H1 (cell line): ENCODE data around the gene LTF. TPM values are rescaled to one million over a fixed set of nuclear protein-coding genes. Genes with fewer than 3 reads are reported as not detected.

Experiments used
- BACH1 ChIP-seq: IDR thresholded peaks from 2 replicates; pipeline ENCODE4 v1.6.1; 2012; ENCODE audit warnings: low read length, improper control_type of control experiment
- CBX5 ChIP-seq: fragments of 300-800, 300-1000 bp; sonication (generic); IDR thresholded peaks from 2 replicates; pipeline ENCODE4 v1.7.1; 2016; ENCODE audit warnings: antibody characterized with exemption, low read length, low read depth
- CEBPB ChIP-seq: IDR thresholded peaks from 2 replicates; pipeline ENCODE4 v1.6.1; 2012; ENCODE audit warnings: low read depth, low read length
- CHD1 ChIP-seq: IDR thresholded peaks from 2 replicates; pipeline ENCODE4 v1.6.1; 2012; ENCODE audit warnings: low read depth, low read length, improper control_type of control experiment
- CHD2 ChIP-seq: IDR thresholded peaks from 2 replicates; pipeline ENCODE4 v1.6.1; 2012; ENCODE audit warnings: low read length, improper control_type of control experiment
- EGR1 ChIP-seq: IDR thresholded peaks from 2 replicates; pipeline ENCODE4 v1.6.1; 2011; ENCODE audit warnings: low read depth, low read length, borderline replicate concordance
- EP300 ChIP-seq, 2 experiments: IDR thresholded peaks; 1 replicate in 1 of 2; 2 replicates in 1 of 2; pipeline ENCODE4 v1.6.1; 2011 to 2012; ENCODE audit warnings: low read depth in 2 of 2, low read length in 2 of 2, mild to moderate bottlenecking in 2 of 2, borderline replicate concordance in 1 of 2, inconsistent platforms in 1 of 2, moderate library complexity in 1 of 2
- GABPA ChIP-seq: IDR thresholded peaks from 2 replicates; pipeline ENCODE4 v1.6.1; 2011; ENCODE audit warnings: mild to moderate bottlenecking, low read length, moderate library complexity, borderline replicate concordance; ENCODE audit not compliant: insufficient read depth
- GTF2F1 ChIP-seq: IDR thresholded peaks from 2 replicates; pipeline ENCODE4 v1.6.1; 2012; ENCODE audit warnings: low read depth, low read length, improper control_type of control experiment, borderline replicate concordance
- HDAC6 ChIP-seq: IDR thresholded peaks from one replicate; pipeline ENCODE4 v1.7.1; 2012; ENCODE audit warnings: low read depth, mild to moderate bottlenecking, inconsistent platforms, low read length, moderate library complexity
- KDM1A ChIP-seq: fragments of 200-600, 300-600 bp; sonication (generic); IDR thresholded peaks from 2 replicates; pipeline ENCODE4 v1.7.1; 2016; ENCODE audit warnings: mild to moderate bottlenecking, low read length, borderline replicate concordance
- MAFK ChIP-seq: IDR thresholded peaks from 2 replicates; pipeline ENCODE4 v1.6.1; 2012; ENCODE audit warnings: low read depth, mild to moderate bottlenecking, improper control_type of control experiment, low read length
- NANOG ChIP-seq: IDR thresholded peaks from 2 replicates; pipeline ENCODE4 v1.6.1; 2011; ENCODE audit warnings: low read length, low read depth, mild to moderate bottlenecking, inconsistent platforms; ENCODE audit not compliant: insufficient read depth, poor library complexity, severe bottlenecking
- PHF8 ChIP-seq: fragments of 200-600 bp; sonication (generic); conservative IDR thresholded peaks from 2 replicates; pipeline ENCODE4 v1.7.1; 2012; ENCODE audit warnings: low read depth, mild to moderate bottlenecking, inconsistent platforms, low read length, moderate library complexity
- POLR2AphosphoS5 ChIP-seq: IDR thresholded peaks from 2 replicates; pipeline ENCODE4 v1.6.1; 2011; ENCODE audit warnings: low read depth, low read length
- POU5F1 ChIP-seq: IDR thresholded peaks from 2 replicates; pipeline ENCODE4 v1.6.1; 2011; ENCODE audit warnings: low read depth, mild to moderate bottlenecking, low read length, moderate library complexity
- RAD21 ChIP-seq, 2 experiments: IDR thresholded peaks in 1 of 2; conservative IDR thresholded peaks in 1 of 2; 2 replicates each; pipeline ENCODE4 v1.6.1; 2011; ENCODE audit warnings: low read depth in 2 of 2, low read length in 2 of 2, improper control_type of control experiment in 1 of 2, inconsistent platforms in 1 of 2, mild to moderate bottlenecking in 1 of 2, moderate library complexity in 1 of 2
- RFX5 ChIP-seq: IDR thresholded peaks from 2 replicates; pipeline ENCODE4 v1.6.1; 2011; ENCODE audit warnings: low read depth, low read length, improper control_type of control experiment, borderline replicate concordance
- SIRT6 ChIP-seq: IDR thresholded peaks from one replicate; pipeline ENCODE4 v1.7.1; 2012; ENCODE audit warnings: low read length, inconsistent platforms
- SIX5 ChIP-seq: IDR thresholded peaks from 2 replicates; pipeline ENCODE4 v1.6.1; 2011; ENCODE audit warnings: mild to moderate bottlenecking, low read depth, low read length
- SP1 ChIP-seq: IDR thresholded peaks from 2 replicates; pipeline ENCODE4 v1.6.1; 2011; ENCODE audit warnings: low read depth, low read length
- SP2 ChIP-seq: IDR thresholded peaks from 2 replicates; pipeline ENCODE4 v1.6.1; 2012; ENCODE audit warnings: mild to moderate bottlenecking, low read length, inconsistent platforms
- SP4 ChIP-seq: IDR thresholded peaks from 2 replicates; pipeline ENCODE4 v1.6.1; 2012; ENCODE audit warnings: low read length, inconsistent platforms
- SUZ12 ChIP-seq: fragments of 200-600 bp; sonication (generic); IDR thresholded peaks from 2 replicates; pipeline ENCODE4 v1.6.1; 2012; ENCODE audit warnings: mild to moderate bottlenecking, inconsistent platforms, low read length, moderate library complexity, mixed read lengths
- TAF7 ChIP-seq: optimal IDR thresholded peaks from 2 replicates; pipeline ENCODE3; 2011; ENCODE audit warnings: low read depth, mild to moderate bottlenecking, inconsistent platforms, low read length, moderate library complexity, borderline replicate concordance
- YY1 ChIP-seq: IDR thresholded peaks from 2 replicates; pipeline ENCODE4 v1.6.1; 2011; ENCODE audit warnings: low read depth, mild to moderate bottlenecking, low read length
- polyA plus RNA-seq, 7 experiments: library from polyadenylated mRNA; depleted of rRNA in 3 of 7; stranded (reverse) in 5 of 7; unstranded in 2 of 7; fragments of >200 nt in 5 of 7; fragments of 200-250 nt in 2 of 7; gene quantifications; 1 replicate in 5 of 7; 2 replicates in 1 of 7; 4 replicates in 1 of 7; pipeline versions ENCODE4 v1.2.1 to v1.2.3, GENCODE V29; 2011 to 2013; ENCODE audit warnings: missing spikeins in 2 of 7, mixed read lengths in 2 of 7
- total RNA-seq: library from RNA; stranded (reverse); fragmentation: NEBNext Ultra II Directional; extraction: Animal tissue kit (Norgen Biotek cat#: 25700); gene quantifications from 2 replicates; pipeline ENCODE4 v1.2.1, GENCODE V29; 2021

LTF gene
- total and polyA plus RNA-seq, 2 of the 8 experiments (the other 6 are each of a cell fraction or from before 2014, with no cell fraction given), result 0.23 to 0.99 TPM

DNA sequence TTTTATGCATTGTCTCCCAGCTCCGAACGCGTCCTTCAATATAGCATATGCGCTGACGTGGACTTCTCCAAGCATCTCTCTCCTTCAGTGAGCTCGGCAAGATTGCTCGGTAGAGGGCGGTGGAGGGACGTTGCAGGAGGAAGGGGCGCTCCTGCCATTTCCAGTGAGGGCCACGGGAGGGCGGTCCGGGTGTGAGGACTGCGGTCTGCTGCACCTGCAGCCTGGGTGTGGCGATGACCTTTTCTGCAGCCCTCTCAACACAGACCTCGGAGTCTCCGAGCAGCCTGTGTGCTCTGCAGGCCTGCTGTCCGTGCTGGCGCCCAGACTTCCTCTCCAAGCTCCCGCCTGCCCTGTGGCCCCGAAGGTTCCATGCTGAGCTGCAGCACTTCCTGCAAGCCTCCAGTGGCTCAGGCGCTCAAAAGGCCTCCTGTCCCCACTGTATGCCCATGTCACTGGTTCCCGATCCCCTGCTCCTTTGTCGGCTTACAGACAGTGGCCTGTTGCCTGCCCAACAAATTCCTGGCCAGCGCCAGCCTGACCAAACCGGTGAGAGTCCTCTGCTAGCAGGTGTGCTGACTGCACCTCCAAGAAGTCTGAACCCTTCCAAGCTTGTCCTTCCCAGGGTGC is 24.1 kb upstream of the LTF start (continued):
- TF ChIP-seq SIX5, result no peak
- no peak for TF ChIP-seq SP2
- peak; percentile 70; the same call in 1 of the 2 replicates for TF ChIP-seq KDM1A
- peak; percentile 57; the same call in 1 of the 2 replicates for TF ChIP-seq GTF2F1
- TF ChIP-seq NANOG, result no peak
- TF ChIP-seq POU5F1, result no peak
- TF ChIP-seq RAD21 (IDR thresholded peaks at IDR 0.05 in 1 of 2, conservative IDR thresholded peaks at IDR 0.05 in 1 of 2; ENCODE audit: low read depth in 2 of 2, low read length in 2 of 2), result peak; percentile 99 to 100
- no peak for TF ChIP-seq EGR1
- TF ChIP-seq PHF8, result no peak
- TF ChIP-seq SP1, result no peak
- TF ChIP-seq TAF7, result peak; percentile 52
- no peak for TF ChIP-seq SUZ12
- no peak for TF ChIP-seq MAFK
- peak; percentile 30; the same call in 1 of the 2 replicates for TF ChIP-seq POLR2AphosphoS5
- no peak for TF ChIP-seq HDAC6
- peak; percentile 59; the same call in 1 of the 2 replicates for TF ChIP-seq SP4
- 0 out of 2 replicates have a peak, but pooled peaks have one; percentile 27 for TF ChIP-seq CEBPB
- peak; percentile 10 to 47; a peak in 2 of 3 replicates for TF ChIP-seq EP300 (IDR thresholded peaks at IDR 0.05; ENCODE audit: borderline replicate concordance in 1 of 2, low read depth in 2 of 2, low read length in 2 of 2)
- TF ChIP-seq GABPA, result no peak
- TF ChIP-seq RFX5, result no peak
- TF ChIP-seq CHD1, result no peak
- no peak for TF ChIP-seq CBX5
- TF ChIP-seq CHD2, result no peak
- peak; percentile 67; the same call in 1 of the 2 replicates for TF ChIP-seq YY1
- TF ChIP-seq SIRT6, result no peak
- no peak for TF ChIP-seq BACH1
